HepG2 (cell line): ENCODE data around the gene BIRC2.

Source experiments
- CTCF ChIP-seq: sonication (generic); formaldehyde crosslinking; IDR thresholded peaks from 2 replicates; pipeline ENCODE4 v1.5.0; 2020; ENCODE audit warnings: mild to moderate bottlenecking, missing genetic modification reagents, moderate library complexity
- FUBP1 ChIP-seq: sonication (generic); formaldehyde crosslinking; IDR thresholded peaks from 2 replicates; pipeline ENCODE4 v1.5.1; 2020; ENCODE audit warnings: missing genetic modification reagents, mild to moderate bottlenecking, borderline replicate concordance
- GLMP ChIP-seq: sonication (generic); formaldehyde crosslinking; IDR thresholded peaks from 2 replicates; pipeline ENCODE4 v1.9.0; 2021; ENCODE audit warnings: missing genetic modification reagents, mild to moderate bottlenecking, borderline replicate concordance
- POLR2AphosphoS2 ChIP-seq: IDR thresholded peaks from 2 replicates; pipeline ENCODE4 v1.6.1; 2011; ENCODE audit warnings: low read depth, low read length, improper control_type of control experiment
- PRPF4 ChIP-seq: fragments of 200-400 bp; formaldehyde crosslinking; IDR thresholded peaks from 2 replicates; pipeline ENCODE4 v1.6.1; 2016; ENCODE audit warnings: low read length, low read depth; ENCODE audit not compliant: poor library complexity, severe bottlenecking
- RCOR2 ChIP-seq: IDR thresholded peaks from 2 replicates; pipeline ENCODE4 v1.6.1; 2016; ENCODE audit warnings: missing biosample characterization, missing genetic modification reagents
- ZBTB7A ChIP-seq: sonication (generic); formaldehyde crosslinking; IDR thresholded peaks from 2 replicates; pipeline ENCODE4 v1.8.0; 2022; ENCODE audit warnings: mild to moderate bottlenecking, missing genetic modification reagents
- ZNF253 ChIP-seq: sonication (generic); formaldehyde crosslinking; IDR thresholded peaks from 2 replicates; pipeline ENCODE4 v1.8.0; 2022; ENCODE audit warnings: mild to moderate bottlenecking, missing genetic modification reagents, borderline replicate concordance
- ZNF674 ChIP-seq: sonication (generic); formaldehyde crosslinking; IDR thresholded peaks from 2 replicates; pipeline ENCODE4 v1.5.0; 2020; ENCODE audit warnings: low read depth, mild to moderate bottlenecking, missing genetic modification reagents
- TF ChIP-seq, protein P1 (sequence below), 2 experiments: sonication (generic) in 1 of 2; formaldehyde crosslinking in 1 of 2; IDR thresholded peaks; 2 replicates each; pipeline versions ENCODE4 v1.4.0 to v1.6.1; 2018 to 2020; ENCODE audit warnings: missing genetic modification reagents in 2 of 2, borderline replicate concordance in 1 of 2, low read depth in 1 of 2, mild to moderate bottlenecking in 1 of 2, missing biosample characterization in 1 of 2
- TF ChIP-seq, protein P2 (sequence below), 2 experiments: sonication (generic) in 1 of 2; formaldehyde crosslinking in 1 of 2; IDR thresholded peaks; 2 replicates each; pipeline versions ENCODE4 v1.5.1 to v1.6.1; 2011 to 2020; ENCODE audit warnings: borderline replicate concordance in 1 of 2, low read depth in 1 of 2, low read length in 1 of 2, mild to moderate bottlenecking in 1 of 2, missing genetic modification reagents in 1 of 2, moderate library complexity in 1 of 2

GRCh38 chr11:102306817-102307726, 39.9 kb upstream of the BIRC2 start:
- TF ChIP-seq CTCF (CRISPR knock-in tag): no peak
- TF ChIP-seq POLR2AphosphoS2: no peak
- TF ChIP-seq ZBTB7A: no peak
- TF ChIP-seq GLMP (CRISPR knock-in tag): no peak
- TF ChIP-seq RCOR2 (CRISPR knock-in tag): no peak
- TF ChIP-seq ZNF253 (CRISPR knock-in tag): no peak
- TF ChIP-seq ZNF674 (CRISPR knock-in tag): no peak
- TF ChIP-seq FUBP1 (CRISPR knock-in tag): no peak
- TF ChIP-seq, protein P1, sequence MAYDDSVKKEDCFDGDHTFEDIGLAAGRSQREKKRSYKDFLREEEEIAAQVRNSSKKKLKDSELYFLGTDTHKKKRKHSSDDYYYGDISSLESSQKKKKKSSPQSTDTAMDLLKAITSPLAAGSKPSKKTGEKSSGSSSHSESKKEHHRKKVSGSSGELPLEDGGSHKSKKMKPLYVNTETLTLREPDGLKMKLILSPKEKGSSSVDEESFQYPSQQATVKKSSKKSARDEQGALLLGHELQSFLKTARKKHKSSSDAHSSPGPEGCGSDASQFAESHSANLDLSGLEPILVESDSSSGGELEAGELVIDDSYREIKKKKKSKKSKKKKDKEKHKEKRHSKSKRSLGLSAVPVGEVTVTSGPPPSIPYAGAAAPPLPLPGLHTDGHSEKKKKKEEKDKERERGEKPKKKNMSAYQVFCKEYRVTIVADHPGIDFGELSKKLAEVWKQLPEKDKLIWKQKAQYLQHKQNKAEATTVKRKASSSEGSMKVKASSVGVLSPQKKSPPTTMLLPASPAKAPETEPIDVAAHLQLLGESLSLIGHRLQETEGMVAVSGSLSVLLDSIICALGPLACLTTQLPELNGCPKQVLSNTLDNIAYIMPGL (CRISPR knock-in tag; IDR thresholded peaks at IDR 0.05; ENCODE audit: borderline replicate concordance in 1 of 2, low read depth in 1 of 2): no peak
- TF ChIP-seq, protein P2, sequence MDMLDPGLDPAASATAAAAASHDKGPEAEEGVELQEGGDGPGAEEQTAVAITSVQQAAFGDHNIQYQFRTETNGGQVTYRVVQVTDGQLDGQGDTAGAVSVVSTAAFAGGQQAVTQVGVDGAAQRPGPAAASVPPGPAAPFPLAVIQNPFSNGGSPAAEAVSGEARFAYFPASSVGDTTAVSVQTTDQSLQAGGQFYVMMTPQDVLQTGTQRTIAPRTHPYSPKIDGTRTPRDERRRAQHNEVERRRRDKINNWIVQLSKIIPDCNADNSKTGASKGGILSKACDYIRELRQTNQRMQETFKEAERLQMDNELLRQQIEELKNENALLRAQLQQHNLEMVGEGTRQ (IDR thresholded peaks at IDR 0.05; ENCODE audit: low read depth, low read length): no peak
- TF ChIP-seq, protein P2 (CRISPR knock-in tag; IDR thresholded peaks at IDR 0.05; ENCODE audit: borderline replicate concordance): no peak
- no peak for TF ChIP-seq PRPF4
